Ovary (tissue), 9 donors: ENCODE measurements around the gene SORCS2. TPM values are rescaled to one million over a fixed set of nuclear protein-coding genes. Genes with fewer than 3 reads are reported as not detected.

Source experiments
- DNase-seq, 5 donors: peaks; one replicate each; pipeline ENCODE4 v3.0.0-alpha.2; 2019 to 2020
- H3K27ac ChIP-seq, 2 donors: fragments of 200-600 bp; one replicate each; pipeline versions ENCODE4 v1.5.1 to v1.8.0; 2019 to 2022
- H3K27me3 ChIP-seq: fragments of 200-600 bp; one replicate; pipeline ENCODE4 v1.8.0; 2022
- H3K36me3 ChIP-seq: fragments of 200-600 bp; sonication (generic); one replicate; pipeline ENCODE4 v1.5.1; 2019
- H3K4me1 ChIP-seq: one replicate; pipeline ENCODE4 v1.8.1; 2013; ENCODE audit warnings: mild to moderate bottlenecking, moderate library complexity; ENCODE audit not compliant: insufficient read depth
- H3K4me3 ChIP-seq: fragments of 200-600 bp; sonication (generic); one replicate; pipeline ENCODE4 v1.5.1; 2017
- H3K9me3 ChIP-seq, 2 donors: fragments of 200-600 bp in 1 of 2; sonication (generic) in 1 of 2; one replicate each; pipeline versions ENCODE4 v1.5.1 to v1.8.1; 2013 to 2019; ENCODE audit warnings: mild to moderate bottlenecking in 1 of 2, moderate library complexity in 1 of 2
- EP300 ChIP-seq: sonication (generic); formaldehyde crosslinking; IDR thresholded peaks from one replicate; pipeline ENCODE4 v1.6.1; 2017; ENCODE audit warnings: antibody characterized with exemption
- POLR2A ChIP-seq: fragments of 450-650 bp; IDR thresholded peaks from one replicate; pipeline ENCODE4 v1.6.1; 2017; ENCODE audit warnings: antibody characterized with exemption, mild to moderate bottlenecking, moderate library complexity
- WGBS, 3 donors: extraction: QIAGEN DNeasy Blood & Tissue Kit in 1 of 3; methylation state at CpG; one replicate each; pipeline versions ENCODE4 v1.1.5 to v1.1.7; 2013 to 2017; 5-methylcytosine and 5-hydroxymethylcytosine counted together
- intact Hi-C, 4 donors: fragments of 100-400 bp; cut with DNase I; formaldehyde crosslinking; loops; one replicate each; pipeline versions ENCODE4 v1.11.0 to v1.15.1; 2022 to 2023
- polyA plus RNA-seq, 2 donors: library from polyadenylated mRNA; stranded (reverse); fragments of 200-250 nt in 1 of 2; fragments of 350-450 nt in 1 of 2; fragmentation: Illumina TruSeq in 1 of 2; extraction: RNeasy Lipid Tissue Mini Kit (QIAGEN cat#74804) in 1 of 2; gene quantifications; one replicate each; pipeline ENCODE4 v1.2.3, GENCODE V29; 2013 to 2014
- total RNA-seq, 7 donors: library from RNA; depleted of rRNA in 2 of 7; stranded (reverse); fragments of >200 nt in 2 of 7; fragmentation: NEBNext Ultra II Directional in 3 of 7; extraction: Animal tissue kit (Norgen Biotek cat#: 25700) in 3 of 7; gene quantifications; one replicate each; pipeline versions ENCODE4 v1.1.0 to v1.2.4, GENCODE V29; 2016 to 2023
- TF ChIP-seq, protein P1 (sequence below), 3 donors: fragments of 450-650 bp in 2 of 3; fragments of 200-600 bp in 1 of 3; IDR thresholded peaks; one replicate each; pipeline versions ENCODE4 v1.5.1 to v1.8.0; 2016 to 2022; ENCODE audit warnings: antibody characterized with exemption in 3 of 3, mild to moderate bottlenecking in 1 of 3
- donor health status: DM: no; HTN: no; CAD: no; lungs with moderate emphysema.
- donor health status: DM: no; HTN: no; CAD: no.
- donor health status: Bipolar disorder and iron deficiency.
- donor health status: DM: yes; HTN: yes; CAD: no.
- donor health status: DM: no; HTN: no; CAD: no.
- donor health status: DM: yes; HTN: yes; CAD: no.

The SORCS2 gene
- total and polyA plus RNA-seq, 9 donors: 0.60 to 23.9 (median 7.1) TPM

DNA sequence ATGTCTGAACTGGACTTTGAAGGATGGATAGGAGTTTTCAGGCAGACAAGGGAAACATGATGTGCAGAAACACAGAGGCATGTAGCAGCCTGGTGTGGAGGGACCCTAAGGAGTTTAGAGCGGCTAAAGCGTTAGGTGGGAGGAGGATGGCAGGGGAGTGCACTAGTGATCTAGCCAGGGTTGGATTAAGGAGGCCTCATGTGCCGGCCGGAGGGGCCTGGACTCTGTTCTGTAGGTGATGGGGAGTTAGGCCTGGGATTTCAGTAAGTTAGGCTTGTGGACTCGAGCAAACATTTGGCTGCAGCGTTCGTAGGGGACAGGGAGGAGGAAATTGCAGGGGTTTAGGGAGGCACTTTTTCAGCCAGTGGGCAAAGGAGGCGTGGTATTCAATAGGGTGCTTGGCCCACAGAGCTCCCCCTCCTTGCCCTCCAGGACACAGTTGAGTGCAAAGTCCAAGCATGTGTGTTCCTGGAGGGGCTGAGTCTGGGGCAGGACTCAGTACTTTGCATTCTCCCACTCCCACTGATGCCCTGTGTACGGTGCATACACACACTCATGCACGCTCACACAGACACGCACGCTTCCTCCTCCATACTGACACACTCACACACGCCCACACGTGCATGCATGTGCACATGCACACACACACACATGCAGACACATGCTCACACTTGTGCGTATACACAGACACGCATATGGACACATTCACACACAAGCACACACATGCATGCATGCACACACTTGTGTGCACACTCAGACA is 223.8 kb downstream of the SORCS2 start:
- peak in 2 of 5 donors; percentile 2 to 8 for DNase-seq
- H3K27me3 ChIP-seq: no peaks in the 10 kb centered on the region
- WGBS, 3 donors: 89 to 91% (median 90%) methylated on average over 16 of the region's 16 CpGs
- H3K9me3 ChIP-seq: no peaks in the 10 kb centered on the region
- no peak overlapping the region for H3K27ac ChIP-seq
- intact Hi-C loops: no loop called here
- no peaks in the 10 kb centered on the region for H3K4me1 ChIP-seq
- TF ChIP-seq EP300: no peak
- TF ChIP-seq, protein P1, sequence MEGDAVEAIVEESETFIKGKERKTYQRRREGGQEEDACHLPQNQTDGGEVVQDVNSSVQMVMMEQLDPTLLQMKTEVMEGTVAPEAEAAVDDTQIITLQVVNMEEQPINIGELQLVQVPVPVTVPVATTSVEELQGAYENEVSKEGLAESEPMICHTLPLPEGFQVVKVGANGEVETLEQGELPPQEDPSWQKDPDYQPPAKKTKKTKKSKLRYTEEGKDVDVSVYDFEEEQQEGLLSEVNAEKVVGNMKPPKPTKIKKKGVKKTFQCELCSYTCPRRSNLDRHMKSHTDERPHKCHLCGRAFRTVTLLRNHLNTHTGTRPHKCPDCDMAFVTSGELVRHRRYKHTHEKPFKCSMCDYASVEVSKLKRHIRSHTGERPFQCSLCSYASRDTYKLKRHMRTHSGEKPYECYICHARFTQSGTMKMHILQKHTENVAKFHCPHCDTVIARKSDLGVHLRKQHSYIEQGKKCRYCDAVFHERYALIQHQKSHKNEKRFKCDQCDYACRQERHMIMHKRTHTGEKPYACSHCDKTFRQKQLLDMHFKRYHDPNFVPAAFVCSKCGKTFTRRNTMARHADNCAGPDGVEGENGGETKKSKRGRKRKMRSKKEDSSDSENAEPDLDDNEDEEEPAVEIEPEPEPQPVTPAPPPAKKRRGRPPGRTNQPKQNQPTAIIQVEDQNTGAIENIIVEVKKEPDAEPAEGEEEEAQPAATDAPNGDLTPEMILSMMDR (IDR thresholded peaks at IDR 0.05): no peak
- no peak for TF ChIP-seq POLR2A
- H3K4me3 ChIP-seq: no peak overlapping the region
- no peaks in the 10 kb centered on the region for H3K36me3 ChIP-seq

DNA sequence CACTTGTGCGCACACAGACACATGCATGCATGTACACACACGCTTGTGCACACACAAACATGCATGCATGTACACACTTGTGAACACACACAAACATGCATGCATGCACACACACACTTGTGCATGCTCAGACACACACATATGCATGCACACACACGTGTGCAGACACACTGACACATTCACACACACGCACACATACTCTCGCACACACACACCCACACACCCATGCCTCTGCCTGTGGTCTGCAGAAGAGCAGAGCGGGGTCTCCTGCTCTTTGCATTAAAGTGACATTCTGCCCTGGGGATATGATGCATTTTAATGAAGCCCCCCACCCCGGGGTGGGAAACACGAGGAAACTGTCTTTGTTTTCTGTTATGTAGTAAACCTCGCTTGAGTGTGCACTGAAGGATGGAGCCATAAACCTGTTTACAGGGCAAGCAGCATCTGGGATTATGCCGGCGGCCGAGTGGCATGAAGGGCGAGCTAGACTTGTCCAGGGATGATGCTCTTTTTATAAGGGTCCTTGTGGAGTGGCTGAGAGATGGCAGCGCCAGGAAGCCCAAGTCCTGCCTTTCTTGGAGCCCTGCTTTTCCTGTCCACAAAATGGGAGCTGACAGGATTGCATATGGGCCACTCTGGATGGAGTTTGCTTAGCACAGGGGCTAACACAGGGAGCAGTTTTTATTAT is 224.6 kb downstream of the SORCS2 start:
- H3K4me1 ChIP-seq: no peaks in the 10 kb centered on the region
- H3K36me3 ChIP-seq: no peaks in the 10 kb centered on the region
- H3K27ac ChIP-seq: no peak overlapping the region
- peak in 1 of 5 donors; percentile 2 for DNase-seq
- TF ChIP-seq POLR2A (no peak), EP300 (no peak)
- TF ChIP-seq, protein P1 (IDR thresholded peaks at IDR 0.05): no peak
- WGBS, 3 donors: 85 to 86% (median 86%) methylated on average over 14 of the region's 14 CpGs
- H3K27me3 ChIP-seq: no peaks in the 10 kb centered on the region
- intact Hi-C loops: no loop called here
- no peak overlapping the region for H3K4me3 ChIP-seq
- no peaks in the 10 kb centered on the region for H3K9me3 ChIP-seq

- intact Hi-C loops: no loop called here
- no peak overlapping the region for H3K27ac ChIP-seq
- TF ChIP-seq, protein P1 (IDR thresholded peaks at IDR 0.05): no peak
- TF ChIP-seq EP300 (no peak), POLR2A (no peak)
- H3K36me3 ChIP-seq: no peaks in the 10 kb centered on the region
- 88 to 93% (median 93%) methylated on average over 9 of the region's 9 CpGs for WGBS, 3 donors
- no peaks in the 10 kb centered on the region for H3K9me3 ChIP-seq
- H3K27me3 ChIP-seq: no peaks in the 10 kb centered on the region
- H3K4me3 ChIP-seq: no peak overlapping the region
- no peaks in the 10 kb centered on the region for H3K4me1 ChIP-seq
- peak in 2 of 5 donors; percentile 4 to 5 for DNase-seq
These were observed 225.3 kb downstream of the SORCS2 start for GRCh38 chr4:7417639-7418038.

DNA sequence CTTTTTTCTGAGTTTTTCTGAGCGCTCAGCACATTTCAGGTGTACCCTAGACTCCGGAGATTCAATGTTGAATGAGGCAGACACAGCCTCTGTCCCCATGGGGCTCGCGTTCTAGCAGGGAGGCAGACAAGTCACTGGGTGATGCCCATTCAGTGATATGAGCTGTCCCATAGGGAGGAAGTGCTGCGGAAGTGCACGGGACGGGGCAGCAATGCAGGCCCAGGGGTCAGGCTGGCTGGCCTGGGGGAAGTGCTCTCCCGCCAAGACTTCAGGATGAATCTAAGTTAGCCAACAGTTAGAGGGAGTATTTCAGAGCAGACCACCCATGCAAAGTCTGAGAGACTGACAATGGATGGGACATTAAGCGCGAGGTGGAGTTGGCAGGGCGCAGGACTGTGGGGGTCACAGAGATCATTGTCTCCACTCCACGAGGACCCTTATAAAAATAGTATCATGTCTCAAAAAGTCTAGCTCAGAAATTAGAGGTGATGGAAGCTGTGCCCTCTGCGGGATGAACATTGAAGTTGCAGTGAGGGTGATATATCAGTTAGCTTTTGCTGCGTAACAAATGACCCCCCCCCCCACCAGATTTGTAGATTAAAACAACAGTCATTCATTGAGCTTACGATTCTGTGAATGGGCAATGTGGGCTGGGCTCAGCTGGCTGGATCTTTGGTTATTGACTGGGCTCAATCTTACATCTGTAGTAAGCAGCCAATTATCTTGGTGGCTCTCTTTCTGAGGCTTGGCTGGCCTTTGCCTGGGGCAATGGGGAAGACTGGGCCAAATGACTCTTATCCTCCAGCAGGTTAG is 226.0 kb downstream of the SORCS2 start:
- DNase-seq: peak in 4 of 5 donors; percentile 1 to 17 (median 8)
- no peak overlapping the region for H3K27ac ChIP-seq
- no peak for TF ChIP-seq POLR2A
- TF ChIP-seq, protein P1 (IDR thresholded peaks at IDR 0.05): no peak
- TF ChIP-seq EP300: no peak
- 86 to 90% (median 89%) methylated on average over 15 of the region's 15 CpGs for WGBS, 3 donors
- intact Hi-C loops: no loop called here
- no peaks in the 10 kb centered on the region for H3K9me3 ChIP-seq
- H3K27me3 ChIP-seq: no peaks in the 10 kb centered on the region
- no peaks in the 10 kb centered on the region for H3K36me3 ChIP-seq
- no peaks in the 10 kb centered on the region for H3K4me1 ChIP-seq
- H3K4me3 ChIP-seq: no peak overlapping the region
